Astrocyte (in vitro differentiated cells and primary cell): ENCODE measurements around the gene TMEM238L. TPM values are rescaled to one million over a fixed set of nuclear protein-coding genes. Genes with fewer than 3 reads are reported as not detected.
A peak's percentile ranks its signal among the peaks of the same experiment; 100 is the strongest.

Experiments
- DNase-seq: peaks from one replicate; pipeline ENCODE4 v3.0.0-alpha.2; 2010; ENCODE audit warnings: low read depth
- FAIRE-seq: peaks from 2 replicates; lab custom pipeline; 2011; peaks lifted over from hg19 to GRCh38; lab: Jason Lieb, UNC
- H2AFZ ChIP-seq: 2 replicates; pipeline ENCODE4 v1.6.0; 2012; ENCODE audit warnings: low read depth, low read length, inconsistent platforms
- H3K27ac ChIP-seq: 2 replicates; pipeline ENCODE4 v1.5.1; 2011; ENCODE audit warnings: low read depth, low read length, inconsistent platforms
- H3K27me3 ChIP-seq: 2 replicates; pipeline ENCODE4 v1.6.0; 2011; ENCODE audit warnings: low read length, inconsistent platforms; ENCODE audit not compliant: insufficient read depth
- H3K36me3 ChIP-seq: 2 replicates; pipeline ENCODE4 v1.5.1; 2011; ENCODE audit warnings: low read length, inconsistent platforms; ENCODE audit not compliant: insufficient read depth
- H3K4me1 ChIP-seq: 2 replicates; pipeline ENCODE4 v1.5.1; 2011; ENCODE audit warnings: low read length, inconsistent platforms; ENCODE audit not compliant: insufficient read depth
- H3K4me2 ChIP-seq: 2 replicates; pipeline ENCODE4 v1.6.0; 2012; ENCODE audit warnings: low read length, inconsistent platforms
- H3K4me3 ChIP-seq: 2 replicates; pipeline ENCODE4 v1.5.1; 2011; ENCODE audit warnings: low read depth, mild to moderate bottlenecking, low read length, inconsistent platforms; ENCODE audit not compliant: insufficient read depth
- H3K79me2 ChIP-seq: 2 replicates; pipeline ENCODE4 v1.6.0; 2012; ENCODE audit warnings: mild to moderate bottlenecking, low read length, inconsistent platforms; ENCODE audit not compliant: insufficient read depth
- H3K9ac ChIP-seq: 2 replicates; pipeline ENCODE4 v1.6.0; 2012; ENCODE audit warnings: mild to moderate bottlenecking, low read length, inconsistent platforms
- H3K9me3 ChIP-seq: 2 replicates; pipeline ENCODE4 v1.5.1; 2012; ENCODE audit warnings: low read depth, mild to moderate bottlenecking, low read length, inconsistent platforms; ENCODE audit not compliant: insufficient read depth
- H4K20me1 ChIP-seq: 2 replicates; pipeline ENCODE4 v1.6.0; 2012; ENCODE audit warnings: low read length, inconsistent platforms; ENCODE audit not compliant: insufficient read depth
- H3K27ac Mint-ChIP-seq: one replicate; pipeline ENCODE4 v1.8.0; 2021; ENCODE audit warnings: mild to moderate bottlenecking, mixed read lengths; ENCODE audit not compliant: unreplicated experiment
- H3K27me3 Mint-ChIP-seq: one replicate; pipeline ENCODE4 v1.8.0; 2021; ENCODE audit warnings: low read depth, mixed read lengths; ENCODE audit not compliant: unreplicated experiment
- H3K36me3 Mint-ChIP-seq: one replicate; pipeline ENCODE4 v1.8.0; 2021; ENCODE audit warnings: low read depth, mixed read lengths; ENCODE audit not compliant: unreplicated experiment
- H3K4me1 Mint-ChIP-seq: one replicate; pipeline ENCODE4 v1.8.0; 2021; ENCODE audit warnings: low read depth, mixed read lengths; ENCODE audit not compliant: unreplicated experiment
- H3K4me3 Mint-ChIP-seq: one replicate; pipeline ENCODE4 v1.8.0; 2021; ENCODE audit warnings: mild to moderate bottlenecking, moderate library complexity, mixed read lengths; ENCODE audit not compliant: unreplicated experiment
- H3K9me3 Mint-ChIP-seq: one replicate; pipeline ENCODE4 v1.8.0; 2021; ENCODE audit warnings: mild to moderate bottlenecking, mixed read lengths; ENCODE audit not compliant: unreplicated experiment
- EZH2 ChIP-seq: IDR thresholded peaks from 2 replicates; pipeline ENCODE4 v1.6.1; 2012; ENCODE audit warnings: mild to moderate bottlenecking, low read length, inconsistent platforms; ENCODE audit not compliant: insufficient read depth
- total RNA-seq: library from RNA; stranded (reverse); gene quantifications from 2 replicates; pipeline ENCODE4 v1.2.1, GENCODE V29; 2021
- TF ChIP-seq, protein P1 (sequence below): IDR thresholded peaks from 2 replicates; pipeline ENCODE4 v1.5.1; 2011; ENCODE audit warnings: low read depth, mild to moderate bottlenecking, inconsistent platforms, low read length, moderate library complexity; ENCODE audit not compliant: insufficient read depth

Gene TMEM238L
- total RNA-seq, 1 donor from 2014 or later, result not detected

- DNase-seq (no peak), FAIRE-seq (no peak)
- no peak overlapping the region for H3K4me3 ChIP-seq
- H4K20me1 ChIP-seq, result no peaks in the 10 kb centered on the region
- Mint-ChIP-seq H3K27ac (no peak overlapping the region), H3K4me1 (no peaks in the 10 kb centered on the region), H3K36me3 (no peaks in the 10 kb centered on the region), H3K27me3 (peaks cover 3% of the 10 kb centered on the region), H3K4me3 (no peak overlapping the region), H3K9me3 (peaks cover 7% of the 10 kb centered on the region)
- peaks cover 10% of the 10 kb centered on the region for H3K9me3 ChIP-seq
- H3K4me1 ChIP-seq, result no peaks in the 10 kb centered on the region
- H2AFZ ChIP-seq, result no peak overlapping the region
- no peaks in the 10 kb centered on the region for H3K36me3 ChIP-seq
- H3K79me2 ChIP-seq, result no peaks in the 10 kb centered on the region
- no peak overlapping the region for H3K27ac ChIP-seq
- TF ChIP-seq, protein P1, sequence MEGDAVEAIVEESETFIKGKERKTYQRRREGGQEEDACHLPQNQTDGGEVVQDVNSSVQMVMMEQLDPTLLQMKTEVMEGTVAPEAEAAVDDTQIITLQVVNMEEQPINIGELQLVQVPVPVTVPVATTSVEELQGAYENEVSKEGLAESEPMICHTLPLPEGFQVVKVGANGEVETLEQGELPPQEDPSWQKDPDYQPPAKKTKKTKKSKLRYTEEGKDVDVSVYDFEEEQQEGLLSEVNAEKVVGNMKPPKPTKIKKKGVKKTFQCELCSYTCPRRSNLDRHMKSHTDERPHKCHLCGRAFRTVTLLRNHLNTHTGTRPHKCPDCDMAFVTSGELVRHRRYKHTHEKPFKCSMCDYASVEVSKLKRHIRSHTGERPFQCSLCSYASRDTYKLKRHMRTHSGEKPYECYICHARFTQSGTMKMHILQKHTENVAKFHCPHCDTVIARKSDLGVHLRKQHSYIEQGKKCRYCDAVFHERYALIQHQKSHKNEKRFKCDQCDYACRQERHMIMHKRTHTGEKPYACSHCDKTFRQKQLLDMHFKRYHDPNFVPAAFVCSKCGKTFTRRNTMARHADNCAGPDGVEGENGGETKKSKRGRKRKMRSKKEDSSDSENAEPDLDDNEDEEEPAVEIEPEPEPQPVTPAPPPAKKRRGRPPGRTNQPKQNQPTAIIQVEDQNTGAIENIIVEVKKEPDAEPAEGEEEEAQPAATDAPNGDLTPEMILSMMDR, result no peak
- TF ChIP-seq EZH2, result no peak
- H3K27me3 ChIP-seq, result no peaks in the 10 kb centered on the region
- no peak overlapping the region for H3K9ac ChIP-seq
- no peak overlapping the region for H3K4me2 ChIP-seq
Observed at GRCh38 chr17:10775058-10775457, 28.8 kb downstream of the TMEM238L start.

DNA sequence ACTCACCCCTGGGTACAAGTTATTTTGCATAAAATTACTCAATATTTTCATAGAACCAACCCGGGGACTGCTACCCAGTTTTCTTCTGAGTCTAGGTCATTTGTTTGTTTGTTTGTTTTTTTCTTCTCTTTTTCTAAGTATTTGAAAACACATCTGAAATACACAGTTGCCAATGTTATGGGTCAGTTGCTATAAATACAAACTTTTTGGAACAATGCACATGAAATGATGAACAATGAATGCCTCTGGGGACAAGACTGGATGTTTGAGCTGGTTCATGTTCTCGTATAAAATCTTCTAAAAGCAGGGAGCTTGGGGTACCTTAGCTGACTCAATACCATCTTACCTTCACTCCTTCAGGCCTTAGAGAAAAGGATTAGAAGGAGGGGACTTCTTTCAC, 30.5 kb downstream of the TMEM238L start:
- Histone ChIP-seq H3K36me3 (no peaks in the 10 kb centered on the region), H3K4me1 (no peaks in the 10 kb centered on the region), H3K9ac (no peak overlapping the region), H3K27me3 (no peaks in the 10 kb centered on the region), H3K79me2 (no peaks in the 10 kb centered on the region), H2AFZ (no peak overlapping the region), H3K4me3 (no peak overlapping the region), H3K27ac (no peak overlapping the region), H4K20me1 (no peaks in the 10 kb centered on the region), H3K9me3 (peaks cover 10% of the 10 kb centered on the region), H3K4me2 (no peak overlapping the region)
- H3K4me1 Mint-ChIP-seq, result no peaks in the 10 kb centered on the region
- H3K36me3 Mint-ChIP-seq, result no peaks in the 10 kb centered on the region
- peaks cover 7% of the 10 kb centered on the region for H3K9me3 Mint-ChIP-seq
- no peak overlapping the region for H3K27ac Mint-ChIP-seq
- FAIRE-seq (no peak), DNase-seq (no peak)
- no peak overlapping the region for H3K4me3 Mint-ChIP-seq
- peaks cover 3% of the 10 kb centered on the region for H3K27me3 Mint-ChIP-seq
- TF ChIP-seq, protein P1, result no peak

DNA sequence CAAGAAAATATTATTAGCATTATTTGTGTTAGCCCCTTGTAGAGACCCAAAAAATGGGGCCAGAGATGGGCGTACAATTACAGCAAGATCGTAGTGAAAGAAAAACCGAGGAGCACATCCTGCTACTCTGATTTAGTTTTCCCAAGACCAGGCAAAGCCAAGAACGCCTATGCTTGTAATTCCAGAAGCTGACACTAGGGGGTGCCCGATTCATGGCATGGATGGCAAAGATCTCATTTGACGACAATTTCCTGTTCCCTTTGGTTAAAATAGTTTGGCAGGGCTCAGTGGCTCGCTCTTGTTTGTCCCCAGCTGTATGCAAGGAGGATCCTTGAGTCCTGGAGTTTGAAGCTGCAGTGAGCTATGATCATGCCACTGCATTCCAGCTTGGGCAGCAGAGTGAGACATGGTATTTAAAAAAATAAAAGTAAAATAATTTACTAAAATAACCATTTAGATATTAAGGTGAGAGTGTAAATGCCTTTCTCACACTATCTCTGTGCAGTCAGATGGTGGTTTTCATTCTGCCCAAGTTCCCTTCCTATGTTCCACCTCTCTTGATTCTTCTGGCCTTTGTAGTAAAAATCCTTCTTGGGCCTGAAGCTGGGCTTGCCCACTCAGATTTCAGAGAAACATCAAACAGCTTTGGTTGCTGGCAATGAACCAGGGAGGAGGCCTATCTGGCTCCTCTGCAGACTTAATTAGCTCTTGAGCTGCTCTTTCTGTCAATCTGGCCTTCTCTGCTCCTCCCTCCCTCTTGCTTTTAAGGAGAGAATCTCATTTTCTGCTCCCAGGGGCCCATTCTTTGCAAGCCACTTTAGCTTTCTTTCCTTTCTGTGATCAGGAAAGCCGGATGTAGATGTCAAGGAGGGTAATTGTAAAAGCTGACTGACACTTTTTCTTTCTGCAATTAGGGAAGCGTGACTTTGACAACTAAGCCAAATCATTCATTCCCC, 31.2 kb downstream of the TMEM238L start:
- no peaks in the 10 kb centered on the region for H3K36me3 ChIP-seq
- H3K9me3 ChIP-seq, result peaks cover 10% of the 10 kb centered on the region
- DNase-seq, result no peak
- H3K4me3 Mint-ChIP-seq, result no peak overlapping the region
- TF ChIP-seq, protein P1, result peak; percentile 43
- no peak for TF ChIP-seq EZH2
- peaks cover 3% of the 10 kb centered on the region for H3K27me3 Mint-ChIP-seq
- no peak for FAIRE-seq
- H3K4me2 ChIP-seq, result no peak overlapping the region
- no peak overlapping the region for H3K27ac Mint-ChIP-seq
- no peaks in the 10 kb centered on the region for H3K4me1 ChIP-seq
- no peaks in the 10 kb centered on the region for H3K36me3 Mint-ChIP-seq
- H2AFZ ChIP-seq, result no peak overlapping the region
- no peaks in the 10 kb centered on the region for H3K4me1 Mint-ChIP-seq
- H3K27me3 ChIP-seq, result no peaks in the 10 kb centered on the region
- H3K9me3 Mint-ChIP-seq, result peaks cover 7% of the 10 kb centered on the region
- no peak overlapping the region for H3K27ac ChIP-seq
- no peak overlapping the region for H3K9ac ChIP-seq
- H4K20me1 ChIP-seq, result no peaks in the 10 kb centered on the region
- H3K79me2 ChIP-seq, result no peaks in the 10 kb centered on the region
- no peak overlapping the region for H3K4me3 ChIP-seq
